K562 (cell line): Measurements from ENCODE around the gene MINDY4. TPM values are rescaled to one million over a fixed set of nuclear protein-coding genes. Genes with fewer than 3 reads are reported as not detected.
A peak's percentile ranks its signal among the peaks of the same experiment; 100 is the strongest.
"Not testable (repeated sequence)": the region's sequence is repeated elsewhere in the genome, so short reads cannot be mapped to it uniquely, and the experiment has no call there.

Experiments
- ATAC-seq: fragments of 200-7000 bp; cut with Tn5 transposase; 3 replicates; pipeline ENCODE4 v1.9.1; 2020; ENCODE audit warnings: moderate library complexity
- BruUV-seq: library from RNA; stranded (reverse); fragments of 400-500 nt; replicated peaks from 2 replicates; lab custom pipeline; 2021; lab: Mats Ljungman, UMichigan
- CTCF ChIA-PET: fragments of 300-600 bp; formaldehyde crosslinking; extraction: SDS; loops from one replicate; lab custom pipeline; 2021; ENCODE audit warnings: low intra/inter-chr PET ratio; lab: Yijun Ruan, JAX
- POLR2A ChIA-PET: fragments of 300-600, 350-650 bp; sonication (Branson Sonifier 250); formaldehyde crosslinking; extraction: SDS; loops from one replicate; lab custom pipeline; 2021; ENCODE audit warnings: antibody characterized with exemption, inconsistent platforms; lab: Yijun Ruan, JAX
- DNase-seq, 4 experiments: peaks; one replicate each; pipeline versions ENCODE4 v3.0.0 to v3.0.0-alpha.2; 2011 to 2018; ENCODE audit warnings: low spot score in 3 of 4, mixed read lengths in 3 of 4; ENCODE audit errors: extremely low read depth in 1 of 4
- FAIRE-seq: peaks from 2 replicates; lab custom pipeline; 2011; peaks lifted over from hg19 to GRCh38; lab: Jason Lieb, UNC
- H2AFZ ChIP-seq: 2 replicates; pipeline ENCODE4 v1.6.0; 2011; ENCODE audit warnings: low read depth, low read length, control low read depth, inconsistent platforms
- H3K27ac ChIP-seq: fragments of 200-600 bp; 3 replicates; pipeline ENCODE4 v1.8.0; 2011; ENCODE audit warnings: low read depth, mild to moderate bottlenecking, control low read depth, inconsistent platforms, low read length, moderate library complexity, mixed read lengths; ENCODE audit errors: extremely low read depth
- H3K27me3 ChIP-seq, 2 experiments: fragments of 300-600 bp in 1 of 2; 2 replicates in 1 of 2; 3 replicates in 1 of 2; pipeline versions ENCODE4 v1.6.0 to v1.8.0; 2011; ENCODE audit warnings: inconsistent platforms in 2 of 2, low read length in 2 of 2, mild to moderate bottlenecking in 1 of 2, mixed read lengths in 1 of 2, moderate library complexity in 1 of 2; ENCODE audit not compliant: control insufficient read depth in 2 of 2, insufficient read depth in 2 of 2
- H3K36me3 ChIP-seq: fragments of 300-600 bp; 3 replicates; pipeline ENCODE4 v1.8.0; 2011; ENCODE audit warnings: mild to moderate bottlenecking, low read length, inconsistent platforms; ENCODE audit not compliant: control insufficient read depth, insufficient read depth
- H3K4me1 ChIP-seq, 2 experiments: fragments of 200-600 bp in 1 of 2; replicated peaks in 1 of 2; 2 replicates in 1 of 2; 3 replicates in 1 of 2; pipeline versions ENCODE4 v1.5.1 to v1.8.0; 2011; ENCODE audit warnings: inconsistent platforms in 2 of 2, low read length in 2 of 2, mild to moderate bottlenecking in 1 of 2, mixed read lengths in 1 of 2, moderate library complexity in 1 of 2; ENCODE audit not compliant: control insufficient read depth in 2 of 2, insufficient read depth in 2 of 2
- H3K4me2 ChIP-seq: 2 replicates; pipeline ENCODE4 v1.6.1; 2011; ENCODE audit warnings: low read length, control low read depth, inconsistent platforms, mixed read lengths; ENCODE audit not compliant: insufficient read depth
- H3K4me3 ChIP-seq: fragments of 200-600 bp; sonication (generic), shearing (Covaris generic); 2 replicates; pipeline ENCODE4 v1.5.1; 2016; ENCODE audit warnings: control low read depth, inconsistent platforms
- H3K79me2 ChIP-seq: fragments of 200-600 bp; 3 replicates; pipeline ENCODE4 v1.8.0; 2011; ENCODE audit warnings: low read length, inconsistent platforms; ENCODE audit not compliant: control insufficient read depth, insufficient read depth
- H3K9ac ChIP-seq, 2 experiments: 2 replicates each; pipeline versions ENCODE4 v1.6.0 to v1.6.1; 2011; ENCODE audit warnings: low read depth in 2 of 2, low read length in 2 of 2, control low read depth in 1 of 2, inconsistent platforms in 1 of 2, mild to moderate bottlenecking in 1 of 2, mixed read lengths in 1 of 2; ENCODE audit not compliant: insufficient read depth in 1 of 2
- H3K9me1 ChIP-seq: one replicate; pipeline ENCODE4 v1.6.0; 2011; ENCODE audit warnings: inconsistent platforms, mild to moderate bottlenecking, low read length, moderate library complexity; ENCODE audit not compliant: control insufficient read depth, insufficient read depth
- H3K9me3 ChIP-seq: replicated peaks from 2 replicates; pipeline ENCODE4 v1.5.1; 2011; ENCODE audit warnings: low read depth, low read length, inconsistent platforms; ENCODE audit not compliant: control insufficient read depth, insufficient read depth
- H4K20me1 ChIP-seq: replicated peaks from 2 replicates; pipeline ENCODE4 v1.6.1; 2011; ENCODE audit warnings: low read length, inconsistent platforms, mixed read lengths; ENCODE audit not compliant: control insufficient read depth, insufficient read depth
- CBX5 ChIP-seq: IDR thresholded peaks from 2 replicates; pipeline ENCODE4 v1.6.1; 2014; ENCODE audit warnings: low read depth, borderline replicate concordance
- TRIM28 ChIP-seq: fragments of 450-650 bp; IDR thresholded peaks from 2 replicates; pipeline ENCODE4 v1.6.1; 2017
- ZFP36 ChIP-seq: fragments of 150-350 bp; IDR thresholded peaks from 2 replicates; pipeline ENCODE4 v1.6.1; 2018; ENCODE audit warnings: low read length, low read depth; ENCODE audit not compliant: partially characterized antibody
- WGBS: fragments of 100-300 bp; shearing (Covaris generic); methylation state at CpG from one replicate; pipeline ENCODE4 v1.1.6; 2016; ENCODE audit warnings: low coverage, mixed read lengths; ENCODE audit not compliant: insufficient coverage; ENCODE audit errors: missing lambda C conversion rate; 5-methylcytosine and 5-hydroxymethylcytosine counted together
- in situ Hi-C: fragments of 300-500 bp; cut with MboI; formaldehyde crosslinking; loops from 4 replicates; pipeline ENCODE4 v1.15.0; 2018; ENCODE audit warnings: inconsistent platforms, mixed read lengths
- intact Hi-C: fragments of 100-400 bp; cut with micrococcal nuclease; formaldehyde crosslinking; loops from 2 replicates; pipeline ENCODE4 v1.14.2; 2022
- polyA plus RNA-seq, 8 experiments: library from polyadenylated mRNA; depleted of rRNA in 4 of 8; stranded (reverse) in 5 of 8; unstranded in 3 of 8; fragments of >200 nt; fragmentation: Nextera tagmentation in 2 of 8; fragmentation: Illumina TruSeq in 1 of 8; extraction: Ambion mirVana in 2 of 8; extraction: Trizol in 1 of 8; gene quantifications; 2 replicates each; pipeline versions ENCODE4 v1.2.1 to v1.2.3, GENCODE V29; 2011 to 2014; ENCODE audit warnings: inconsistent platforms in 1 of 8, missing spikeins in 1 of 8
- total RNA-seq, 7 experiments: library from RNA; depleted of rRNA in 6 of 7; stranded (reverse); fragments of >200 nt in 6 of 7; fragmentation: Illumina TruSeq in 2 of 7; extraction: Trizol in 2 of 7; gene quantifications; 2 replicates each; pipeline versions ENCODE4 v1.2.1 to v1.2.3, GENCODE V29; 2011 to 2021; ENCODE audit warnings: low replicate concordance in 1 of 7
- TF ChIP-seq, protein P1 (sequence below): fragments of 450-650 bp; IDR thresholded peaks from 2 replicates; pipeline ENCODE4 v1.6.1; 2018; ENCODE audit warnings: mild to moderate bottlenecking, low read depth; ENCODE audit not compliant: partially characterized antibody

Gene MINDY4
- total and polyA plus RNA-seq, 9 of the 15 experiments (the other 6 are each of a cell fraction or from before 2014, with no cell fraction given), result 2.1 to 16.7 (median 11.0) TPM

DNA sequence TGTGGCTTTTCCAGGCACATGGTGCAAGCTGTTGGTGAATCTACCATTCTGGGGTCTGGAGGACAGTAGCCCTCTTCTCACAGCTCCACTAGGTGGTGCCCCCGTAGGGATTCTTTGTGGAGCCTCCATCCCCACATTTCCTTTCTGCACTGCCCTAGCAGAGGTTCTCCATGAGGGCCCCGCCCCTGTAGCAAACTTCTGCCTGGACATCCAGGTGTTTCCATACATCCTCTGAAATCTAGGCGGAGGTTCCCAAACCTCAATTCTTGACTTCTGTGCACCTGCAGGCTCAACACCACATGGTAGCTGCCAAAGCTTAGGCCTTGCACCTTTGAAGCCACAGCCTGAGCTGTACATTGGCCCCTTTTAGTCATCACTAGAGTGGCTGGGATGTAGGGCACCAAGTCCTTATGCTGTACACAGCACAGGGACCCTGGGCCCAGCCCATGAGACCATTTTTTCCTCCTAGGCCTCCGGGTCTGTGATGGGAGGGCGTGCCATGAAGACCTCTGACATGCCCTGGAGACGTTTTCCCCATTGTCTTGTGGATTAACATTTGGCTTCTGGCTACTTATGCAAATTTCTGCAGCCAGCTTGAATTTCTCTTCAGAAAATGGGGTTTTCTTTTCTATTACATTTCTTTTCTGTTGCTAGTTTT is 62.9 kb downstream of the MINDY4 start:
- H4K20me1 ChIP-seq, H3K4me3 ChIP-seq, H3K27me3 ChIP-seq, in situ Hi-C loops, H3K9me3 ChIP-seq, BruUV-seq, DNase-seq, H3K9me1 ChIP-seq, H3K9ac ChIP-seq, intact Hi-C loops, POLR2A ChIA-PET, H3K27ac ChIP-seq, FAIRE-seq, CTCF ChIA-PET, H2AFZ ChIP-seq, H3K4me1 ChIP-seq, H3K79me2 ChIP-seq, H3K4me2 ChIP-seq, ATAC-seq: not testable (repeated sequence)
- peaks cover 17% of the 10 kb centered on the region; the same call in 2 of the 3 replicates for H3K36me3 ChIP-seq
- WGBS, result 84% methylated on average over 6 of the region's 6 CpGs
- peak; percentile 48 for TF ChIP-seq ZFP36
- peak; percentile 72; the same call in 1 of the 2 replicates for TF ChIP-seq TRIM28
- peak; percentile 75; the same call in 1 of the 2 replicates for TF ChIP-seq CBX5
- TF ChIP-seq, protein P1, sequence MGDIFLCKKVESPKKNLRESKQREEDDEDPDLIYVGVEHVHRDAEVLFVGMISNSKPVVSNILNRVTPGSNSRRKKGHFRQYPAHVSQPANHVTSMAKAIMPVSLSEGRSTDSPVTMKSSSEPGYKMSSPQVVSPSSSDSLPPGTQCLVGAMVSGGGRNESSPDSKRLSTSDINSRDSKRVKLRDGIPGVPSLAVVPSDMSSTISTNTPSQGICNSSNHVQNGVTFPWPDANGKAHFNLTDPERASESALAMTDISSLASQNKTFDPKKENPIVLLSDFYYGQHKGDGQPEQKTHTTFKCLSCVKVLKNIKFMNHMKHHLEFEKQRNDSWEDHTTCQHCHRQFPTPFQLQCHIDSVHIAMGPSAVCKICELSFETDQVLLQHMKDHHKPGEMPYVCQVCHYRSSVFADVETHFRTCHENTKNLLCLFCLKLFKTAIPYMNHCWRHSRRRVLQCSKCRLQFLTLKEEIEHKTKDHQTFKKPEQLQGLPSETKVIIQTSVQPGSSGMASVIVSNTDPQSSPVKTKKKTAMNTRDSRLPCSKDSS, result peak; percentile 83
